ENCODE measurements around the gene NTM.

- no peak for TF ChIP-seq POLR2A (IDR thresholded peaks at IDR 0.05)
- TF ChIP-seq, protein P1, sequence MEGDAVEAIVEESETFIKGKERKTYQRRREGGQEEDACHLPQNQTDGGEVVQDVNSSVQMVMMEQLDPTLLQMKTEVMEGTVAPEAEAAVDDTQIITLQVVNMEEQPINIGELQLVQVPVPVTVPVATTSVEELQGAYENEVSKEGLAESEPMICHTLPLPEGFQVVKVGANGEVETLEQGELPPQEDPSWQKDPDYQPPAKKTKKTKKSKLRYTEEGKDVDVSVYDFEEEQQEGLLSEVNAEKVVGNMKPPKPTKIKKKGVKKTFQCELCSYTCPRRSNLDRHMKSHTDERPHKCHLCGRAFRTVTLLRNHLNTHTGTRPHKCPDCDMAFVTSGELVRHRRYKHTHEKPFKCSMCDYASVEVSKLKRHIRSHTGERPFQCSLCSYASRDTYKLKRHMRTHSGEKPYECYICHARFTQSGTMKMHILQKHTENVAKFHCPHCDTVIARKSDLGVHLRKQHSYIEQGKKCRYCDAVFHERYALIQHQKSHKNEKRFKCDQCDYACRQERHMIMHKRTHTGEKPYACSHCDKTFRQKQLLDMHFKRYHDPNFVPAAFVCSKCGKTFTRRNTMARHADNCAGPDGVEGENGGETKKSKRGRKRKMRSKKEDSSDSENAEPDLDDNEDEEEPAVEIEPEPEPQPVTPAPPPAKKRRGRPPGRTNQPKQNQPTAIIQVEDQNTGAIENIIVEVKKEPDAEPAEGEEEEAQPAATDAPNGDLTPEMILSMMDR (IDR thresholded peaks at IDR 0.05), result no peak
These were observed 211.7 kb downstream of the NTM start for GRCh38 chr11:131582021-131582525.
